OCI-LY3 (cell line): ENCODE results near the gene RBM19.

Source experiments
- H2AFZ ChIP-seq: fragments of 200-600, 300-600 bp; shearing (Covaris generic); 2 replicates; pipeline ENCODE4 v1.6.0; 2014; ENCODE audit warnings: antibody characterized with exemption, low read depth, low read length
- H3K27ac ChIP-seq: fragments of 200-600, 300-600 bp; sonication (generic); 2 replicates; pipeline ENCODE4 v1.5.1; 2014; ENCODE audit warnings: mild to moderate bottlenecking, low read length, moderate library complexity, mixed read lengths
- H3K27me3 ChIP-seq: fragments of 200-600, 300-600 bp; sonication (generic); 2 replicates; pipeline ENCODE4 v1.6.1; 2014; ENCODE audit warnings: low read depth, low read length, mixed read lengths
- H3K36me3 ChIP-seq: fragments of 200-600, 300-600 bp; sonication (generic); replicated peaks from 2 replicates; pipeline ENCODE3; 2014; ENCODE audit warnings: low read depth, low read length, mixed read lengths
- H3K4me1 ChIP-seq: fragments of 300-600, 200-600 bp; sonication (generic); 2 replicates; pipeline ENCODE4 v1.6.1; 2014; ENCODE audit warnings: low read length, mixed read lengths
- H3K4me2 ChIP-seq: fragments of 200-600, 300-600 bp; sonication (generic); 2 replicates; pipeline ENCODE4 v1.6.1; 2014; ENCODE audit warnings: low read length, mixed read lengths
- H3K4me3 ChIP-seq: fragments of 300-600, 200-600 bp; sonication (generic); 2 replicates; pipeline ENCODE4 v1.5.1; 2014; ENCODE audit warnings: antibody characterized with exemption, mild to moderate bottlenecking, low read length, moderate library complexity
- H3K79me2 ChIP-seq: fragments of 300-600, 200-600 bp; shearing (Covaris generic); 2 replicates; pipeline ENCODE4 v1.6.1; 2014; ENCODE audit warnings: mild to moderate bottlenecking, low read length, mixed read lengths
- H3K9ac ChIP-seq: fragments of 300-600, 200-600 bp; shearing (Covaris generic); 2 replicates; pipeline ENCODE4 v1.6.0; 2014; ENCODE audit warnings: mild to moderate bottlenecking, low read length, moderate library complexity
- H3K9me3 ChIP-seq: fragments of 200-600, 300-600 bp; shearing (Covaris generic); 2 replicates; pipeline ENCODE4 v1.6.1; 2014; ENCODE audit warnings: low read length, mixed read lengths; ENCODE audit not compliant: insufficient read depth
- H4K20me1 ChIP-seq: fragments of 200-600, 300-600 bp; sonication (generic); 2 replicates; pipeline ENCODE4 v1.6.1; 2016; ENCODE audit warnings: low read length, mixed read lengths; ENCODE audit not compliant: insufficient read depth
- EZH2phosphoT487 ChIP-seq: fragments of 200-600 bp; shearing (Covaris generic); IDR thresholded peaks from 2 replicates; pipeline ENCODE4 v1.6.1; 2018; ENCODE audit warnings: antibody characterized with exemption, mixed run types, low read depth
- TF ChIP-seq, protein P1 (sequence below): fragments of 200-600, 300-600 bp; sonication (generic); IDR thresholded peaks from 2 replicates; pipeline ENCODE4 v1.5.1; 2014; ENCODE audit warnings: antibody characterized with exemption, low read length, low read depth

RBM19 gene

DNA sequence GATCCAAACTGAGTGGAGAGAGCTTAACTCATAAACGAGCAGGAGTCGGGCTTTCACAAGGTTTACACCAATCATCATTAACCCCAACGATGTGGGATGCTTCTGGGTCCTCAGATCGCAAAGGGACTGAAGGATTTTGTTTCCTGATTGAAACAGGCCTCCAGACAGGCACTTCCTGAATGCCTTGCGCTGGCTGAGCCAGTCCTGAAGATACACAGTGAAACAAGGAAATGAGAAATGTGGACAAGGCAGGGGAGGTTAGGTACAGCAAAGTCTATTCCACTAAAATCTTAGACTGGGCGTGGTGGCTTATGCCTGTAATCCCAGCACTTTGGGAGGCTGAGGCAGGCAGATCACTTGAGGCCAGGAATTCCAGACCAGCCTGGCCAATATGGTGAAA is 30.7 kb downstream of the RBM19 start:
- Histone ChIP-seq H3K27ac (no peak overlapping the region), H2AFZ (no peak overlapping the region), H3K79me2 (no peaks in the 10 kb centered on the region), H3K4me3 (no peak overlapping the region), H3K27me3 (no peaks in the 10 kb centered on the region), H3K4me1 (no peaks in the 10 kb centered on the region), H3K36me3 (peaks cover 20% of the 10 kb centered on the region), H3K4me2 (no peak overlapping the region), H3K9me3 (no peaks in the 10 kb centered on the region), H3K9ac (no peak overlapping the region), H4K20me1 (no peaks in the 10 kb centered on the region)
- TF ChIP-seq, protein P1, sequence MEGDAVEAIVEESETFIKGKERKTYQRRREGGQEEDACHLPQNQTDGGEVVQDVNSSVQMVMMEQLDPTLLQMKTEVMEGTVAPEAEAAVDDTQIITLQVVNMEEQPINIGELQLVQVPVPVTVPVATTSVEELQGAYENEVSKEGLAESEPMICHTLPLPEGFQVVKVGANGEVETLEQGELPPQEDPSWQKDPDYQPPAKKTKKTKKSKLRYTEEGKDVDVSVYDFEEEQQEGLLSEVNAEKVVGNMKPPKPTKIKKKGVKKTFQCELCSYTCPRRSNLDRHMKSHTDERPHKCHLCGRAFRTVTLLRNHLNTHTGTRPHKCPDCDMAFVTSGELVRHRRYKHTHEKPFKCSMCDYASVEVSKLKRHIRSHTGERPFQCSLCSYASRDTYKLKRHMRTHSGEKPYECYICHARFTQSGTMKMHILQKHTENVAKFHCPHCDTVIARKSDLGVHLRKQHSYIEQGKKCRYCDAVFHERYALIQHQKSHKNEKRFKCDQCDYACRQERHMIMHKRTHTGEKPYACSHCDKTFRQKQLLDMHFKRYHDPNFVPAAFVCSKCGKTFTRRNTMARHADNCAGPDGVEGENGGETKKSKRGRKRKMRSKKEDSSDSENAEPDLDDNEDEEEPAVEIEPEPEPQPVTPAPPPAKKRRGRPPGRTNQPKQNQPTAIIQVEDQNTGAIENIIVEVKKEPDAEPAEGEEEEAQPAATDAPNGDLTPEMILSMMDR, result no peak
- TF ChIP-seq EZH2phosphoT487, result no peak

DNA sequence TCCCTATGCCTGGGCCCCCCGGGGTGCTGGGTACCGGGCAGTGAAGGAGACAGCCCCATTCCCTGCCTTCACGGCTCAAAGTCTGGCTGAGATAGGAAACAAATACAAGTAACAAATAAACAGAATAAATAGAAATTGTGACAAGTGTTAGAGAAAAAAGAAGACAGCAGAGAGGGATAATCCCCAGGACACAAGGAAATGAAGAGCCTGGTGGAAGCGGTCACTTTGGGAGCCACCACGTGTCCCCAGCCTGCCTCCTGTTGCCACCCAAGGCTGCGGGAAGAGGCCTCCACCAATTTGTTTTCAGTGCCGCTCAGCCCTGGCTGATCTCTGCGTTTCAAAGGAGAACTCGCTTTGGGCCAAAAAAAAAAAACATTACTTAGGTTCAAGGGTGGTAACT is 31.2 kb downstream of the RBM19 start:
- no peaks in the 10 kb centered on the region for H3K4me1 ChIP-seq
- no peak overlapping the region for H2AFZ ChIP-seq
- H3K27ac ChIP-seq, result no peak overlapping the region
- no peaks in the 10 kb centered on the region for H3K27me3 ChIP-seq
- H3K36me3 ChIP-seq, result peaks cover 19% of the 10 kb centered on the region
- no peaks in the 10 kb centered on the region for H4K20me1 ChIP-seq
- H3K9me3 ChIP-seq, result no peaks in the 10 kb centered on the region
- no peak for TF ChIP-seq EZH2phosphoT487
- TF ChIP-seq, protein P1, result no peak
- H3K79me2 ChIP-seq, result no peaks in the 10 kb centered on the region
- no peak overlapping the region for H3K4me3 ChIP-seq
- no peak overlapping the region for H3K4me2 ChIP-seq
- H3K9ac ChIP-seq, result no peak overlapping the region

DNA sequence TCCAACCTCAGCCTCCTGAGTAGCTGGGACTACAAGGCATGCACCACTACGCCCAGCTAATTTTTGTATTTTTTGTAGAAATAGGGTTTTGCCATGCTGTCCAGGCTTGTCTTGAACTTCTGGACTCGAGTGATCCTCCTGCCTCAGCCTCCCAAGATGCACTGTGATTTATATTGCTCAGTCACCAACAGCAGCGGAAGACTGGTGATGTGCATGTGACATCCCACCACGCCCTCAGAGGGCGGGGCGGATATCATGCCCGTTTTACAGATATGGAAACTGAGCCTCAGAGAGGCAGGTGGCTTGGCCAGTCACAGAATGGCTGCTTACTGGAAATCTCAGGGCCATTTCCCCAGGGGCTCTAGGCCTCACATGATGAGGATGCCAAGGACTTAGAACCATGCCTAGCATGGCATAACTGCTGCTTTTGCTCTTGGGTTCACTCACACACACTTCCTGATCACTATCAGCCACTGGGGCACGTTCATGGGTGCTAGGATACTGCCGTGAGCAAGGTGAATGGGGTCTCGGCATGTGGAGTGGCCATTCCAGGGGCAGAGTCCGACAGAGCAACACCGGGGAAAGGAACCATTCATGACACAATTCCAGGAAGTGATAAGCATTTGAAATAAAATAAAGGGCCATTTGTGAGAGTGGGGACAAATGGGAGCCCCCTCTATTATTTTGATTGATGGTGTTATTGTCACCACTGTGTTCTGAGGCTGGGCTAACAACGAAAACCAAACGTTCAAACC is 31.9 kb downstream of the RBM19 start:
- TF ChIP-seq EZH2phosphoT487, result no peak
- TF ChIP-seq, protein P1, result no peak
- no peak overlapping the region for H3K4me3 ChIP-seq
- no peak overlapping the region for H2AFZ ChIP-seq
- H3K9ac ChIP-seq, result no peak overlapping the region
- peaks cover 16% of the 10 kb centered on the region for H3K36me3 ChIP-seq
- no peaks in the 10 kb centered on the region for H3K79me2 ChIP-seq
- H3K4me1 ChIP-seq, result no peaks in the 10 kb centered on the region
- H3K4me2 ChIP-seq, result no peak overlapping the region
- H4K20me1 ChIP-seq, result no peaks in the 10 kb centered on the region
- no peaks in the 10 kb centered on the region for H3K27me3 ChIP-seq
- no peak overlapping the region for H3K27ac ChIP-seq
- H3K9me3 ChIP-seq, result no peaks in the 10 kb centered on the region

DNA sequence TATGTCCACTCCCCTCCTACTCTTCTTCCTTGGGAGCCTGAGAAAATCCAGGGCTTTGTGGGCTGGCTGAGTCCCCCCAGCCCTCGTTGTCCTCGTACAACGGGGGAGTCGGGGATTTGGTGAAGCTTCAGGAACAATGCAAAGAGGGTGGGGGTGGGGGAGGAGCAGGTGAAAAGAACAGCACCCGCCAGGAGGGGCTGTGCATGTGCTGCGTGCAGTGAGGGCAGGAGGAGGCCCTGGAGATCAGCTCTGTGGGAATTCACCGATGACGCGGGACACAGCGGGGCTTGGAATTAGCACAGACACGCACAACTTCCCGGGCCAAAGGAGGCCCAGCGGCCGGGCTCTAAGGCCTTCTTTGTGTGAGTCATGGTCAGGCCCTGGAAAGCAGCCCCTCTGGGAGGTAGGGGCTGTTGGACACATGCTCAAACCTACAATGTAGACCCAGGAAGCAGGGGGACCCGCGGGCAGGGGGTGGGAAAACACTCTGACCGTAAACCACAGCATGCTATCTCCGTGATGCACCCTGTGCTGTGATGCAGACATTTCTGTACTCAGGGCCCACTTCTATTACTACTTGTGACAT is 32.8 kb downstream of the RBM19 start:
- Histone ChIP-seq H3K9me3 (no peaks in the 10 kb centered on the region), H4K20me1 (no peaks in the 10 kb centered on the region), H2AFZ (no peak overlapping the region), H3K79me2 (no peaks in the 10 kb centered on the region), H3K4me1 (no peaks in the 10 kb centered on the region), H3K4me3 (no peak overlapping the region), H3K9ac (no peak overlapping the region), H3K27me3 (no peaks in the 10 kb centered on the region), H3K36me3 (peaks cover 13% of the 10 kb centered on the region), H3K4me2 (no peak overlapping the region), H3K27ac (no peak overlapping the region)
- TF ChIP-seq EZH2phosphoT487, result no peak
- TF ChIP-seq, protein P1, result no peak
